BJ (cell line): ENCODE results near the gene ZNF555. TPM values are rescaled to one million over a fixed set of nuclear protein-coding genes. Genes with fewer than 3 reads are reported as not detected.
"Not testable (repeated sequence)": the region's sequence is repeated elsewhere in the genome, so short reads cannot be mapped to it uniquely, and the experiment has no call there.

Experiments used
- CTCF ChIA-PET: fragments of 350-600 bp; formaldehyde crosslinking; extraction: SDS; loops from one replicate; lab custom pipeline; 2021; ENCODE audit warnings: antibody characterized with exemption, inconsistent platforms; lab: Yijun Ruan, JAX
- POLR2A ChIA-PET: fragments of 300-600 bp; sonication (Branson Sonifier 250); formaldehyde crosslinking; extraction: SDS; loops from one replicate; lab custom pipeline; 2021; ENCODE audit warnings: antibody characterized with exemption; lab: Charles Lee
- DNase-seq: peaks from one replicate; pipeline ENCODE4 v3.0.0-alpha.2; 2011; ENCODE audit warnings: low read depth
- H3K27me3 ChIP-seq: 2 replicates; pipeline ENCODE4 v1.6.0; 2011; ENCODE audit warnings: low read length; ENCODE audit not compliant: control insufficient read depth, insufficient read depth
- H3K36me3 ChIP-seq: 2 replicates; pipeline ENCODE4 v1.5.1; 2011; ENCODE audit warnings: low read length; ENCODE audit not compliant: control insufficient read depth, insufficient read depth
- H3K4me3 ChIP-seq: 2 replicates; pipeline ENCODE4 v1.5.1; 2011; ENCODE audit warnings: low read depth, mild to moderate bottlenecking, control low read depth, low read length
- polyA minus RNA-seq: library from RNA; depleted of rRNA, polyadenylated mRNA; stranded (reverse); fragments of >200 nt; gene quantifications from 2 replicates; pipeline ENCODE4 v1.2.3, GENCODE V29; 2011; rRNA and poly(A)+ RNA removed
- polyA plus RNA-seq: library from polyadenylated mRNA; depleted of rRNA; stranded (reverse); fragments of >200 nt; gene quantifications from 2 replicates; pipeline ENCODE4 v1.2.3, GENCODE V29; 2011; rRNA removed
- TF ChIP-seq, protein P1 (sequence below): IDR thresholded peaks from 2 replicates; pipeline ENCODE4 v1.5.1; 2011; ENCODE audit warnings: low read depth, mild to moderate bottlenecking, control low read depth, inconsistent platforms, low read length, moderate library complexity; ENCODE audit not compliant: insufficient read depth

ZNF555 gene
- 3.0 and 5.0 TPM in 2 replicates for polyA plus RNA-seq
- 3.9 and 5.1 TPM in 2 replicates for polyA minus RNA-seq

- DNase-seq = peak; percentile 95
- TF ChIP-seq, protein P1, sequence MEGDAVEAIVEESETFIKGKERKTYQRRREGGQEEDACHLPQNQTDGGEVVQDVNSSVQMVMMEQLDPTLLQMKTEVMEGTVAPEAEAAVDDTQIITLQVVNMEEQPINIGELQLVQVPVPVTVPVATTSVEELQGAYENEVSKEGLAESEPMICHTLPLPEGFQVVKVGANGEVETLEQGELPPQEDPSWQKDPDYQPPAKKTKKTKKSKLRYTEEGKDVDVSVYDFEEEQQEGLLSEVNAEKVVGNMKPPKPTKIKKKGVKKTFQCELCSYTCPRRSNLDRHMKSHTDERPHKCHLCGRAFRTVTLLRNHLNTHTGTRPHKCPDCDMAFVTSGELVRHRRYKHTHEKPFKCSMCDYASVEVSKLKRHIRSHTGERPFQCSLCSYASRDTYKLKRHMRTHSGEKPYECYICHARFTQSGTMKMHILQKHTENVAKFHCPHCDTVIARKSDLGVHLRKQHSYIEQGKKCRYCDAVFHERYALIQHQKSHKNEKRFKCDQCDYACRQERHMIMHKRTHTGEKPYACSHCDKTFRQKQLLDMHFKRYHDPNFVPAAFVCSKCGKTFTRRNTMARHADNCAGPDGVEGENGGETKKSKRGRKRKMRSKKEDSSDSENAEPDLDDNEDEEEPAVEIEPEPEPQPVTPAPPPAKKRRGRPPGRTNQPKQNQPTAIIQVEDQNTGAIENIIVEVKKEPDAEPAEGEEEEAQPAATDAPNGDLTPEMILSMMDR = peak; percentile 56
- peak within 1 kb of the TSS; percentile 93 for H3K4me3 ChIP-seq
- ChIA-PET CTCF (interaction anchor here (0.8 to 1.6 kb wide), 5 partner anchors 10 to 193 kb away, joined by 3 to 5 read pairs (median 3); partner anchors contain the start of gene ZNF554), POLR2A (interaction anchor here (0.5 to 1.0 kb wide), 2 partner anchors 60 to 139 kb away, joined by 3 read pairs; partner anchors contain the start of gene ZNF57)
- H3K36me3 ChIP-seq = no peaks in the 10 kb centered on the region; the same call in 1 of the 2 replicates
- no peaks in the 10 kb centered on the region for H3K27me3 ChIP-seq
Observed at GRCh38 chr19:2840794-2841791, at the start of gene ZNF555. Gene ZNF555, plus strand, starts transcription at chr19:2841475. Its CDS starts 98 bp downstream, at chr19:2841573.

DNA sequence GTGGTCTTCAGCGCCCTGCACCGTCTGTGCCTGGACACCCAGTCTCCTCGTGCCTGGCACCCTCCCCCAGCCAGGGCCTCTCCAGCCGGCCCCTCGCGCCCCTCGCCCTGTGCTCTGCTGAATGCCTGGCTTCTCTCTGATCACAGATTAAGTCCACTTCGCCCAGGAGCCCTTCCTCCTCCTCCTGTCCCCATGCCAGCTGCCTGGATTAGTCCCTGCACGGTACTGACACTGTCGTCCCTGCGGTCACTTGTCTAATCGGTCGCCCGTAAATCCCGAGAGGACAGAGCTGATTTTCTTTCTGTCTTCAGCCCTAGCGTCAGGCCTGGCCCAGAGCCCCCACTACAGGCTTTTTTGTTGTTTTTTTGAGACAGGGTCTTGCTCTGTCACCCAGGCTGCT, 49.4 kb upstream of the ZNF555 start:
- TF ChIP-seq, protein P1 = no peak
- no peaks in the 10 kb centered on the region for H3K27me3 ChIP-seq
- peaks cover 19% of the 10 kb centered on the region for H3K36me3 ChIP-seq
- POLR2A ChIA-PET = no interaction called here
- CTCF ChIA-PET = no interaction called here
- H3K4me3 ChIP-seq = no peak overlapping the region
- no peak for DNase-seq

GRCh38 chr19:2792666-2793065, 48.6 kb upstream of the ZNF555 start:
- H3K36me3 ChIP-seq = peaks cover 20% of the 10 kb centered on the region
- DNase-seq, CTCF ChIA-PET, H3K4me3 ChIP-seq, H3K27me3 ChIP-seq, POLR2A ChIA-PET: not testable (repeated sequence)

DNA sequence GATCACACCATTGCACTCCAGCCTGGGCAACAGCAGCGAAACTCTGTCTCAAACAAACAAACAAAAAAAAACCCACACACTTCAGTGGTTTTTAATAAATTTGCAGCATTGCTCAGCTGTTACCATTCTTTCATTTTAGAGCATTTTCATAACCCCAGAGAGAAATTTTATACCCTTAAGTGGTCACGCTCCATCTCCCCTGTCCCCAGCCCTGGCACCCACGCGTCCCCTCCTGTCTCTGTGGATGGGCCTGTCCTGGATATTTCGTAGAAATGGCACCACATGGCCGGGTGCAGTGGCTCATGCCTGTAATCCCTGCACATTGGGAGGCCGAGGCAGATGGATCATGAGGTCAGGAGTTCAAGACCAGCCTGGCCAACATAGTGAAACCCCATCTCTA, 48.1 kb upstream of the ZNF555 start:
- Histone ChIP-seq H3K36me3 (peaks cover 20% of the 10 kb centered on the region), H3K27me3 (no peaks in the 10 kb centered on the region), H3K4me3 (no peak overlapping the region)
- CTCF ChIA-PET = no interaction called here
- POLR2A ChIA-PET = interaction anchor here (0.6 kb wide), 1 partner anchor 8 kb away, joined by 3 read pairs; the partner anchor contains the start of gene THOP1
- DNase-seq = no peak
- TF ChIP-seq, protein P1 = no peak

DNA sequence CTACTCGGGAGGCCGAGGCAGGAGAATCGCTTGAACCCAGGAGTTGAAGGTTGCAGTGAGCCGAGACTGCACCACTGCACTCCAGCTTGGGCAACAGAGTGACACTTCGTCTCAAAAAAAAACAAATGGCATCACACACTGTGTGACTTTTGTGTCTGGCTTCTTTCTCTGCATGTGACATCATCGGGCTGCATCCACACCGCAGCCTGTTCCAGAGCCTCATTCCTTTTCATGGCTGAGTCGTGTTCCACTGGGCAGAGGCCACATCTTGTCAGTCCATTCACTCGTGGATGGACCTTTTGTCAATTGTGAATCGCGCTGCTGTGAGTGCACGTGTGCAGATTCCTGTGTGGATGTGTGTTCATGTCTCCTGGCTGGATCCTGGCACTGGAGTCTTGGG, 47.7 kb upstream of the ZNF555 start:
- TF ChIP-seq, protein P1 = no peak
- no peak overlapping the region for H3K4me3 ChIP-seq
- POLR2A ChIA-PET = interaction anchor here (0.6 kb wide), 1 partner anchor 8 kb away, joined by 3 read pairs; the partner anchor contains the start of gene THOP1
- H3K36me3 ChIP-seq = peaks cover 23% of the 10 kb centered on the region
- H3K27me3 ChIP-seq = no peaks in the 10 kb centered on the region
- DNase-seq = no peak
- CTCF ChIA-PET = interaction anchor here (1.0 to 1.5 kb wide), 2 partner anchors 31 to 45 kb away, joined by 3 to 4 read pairs; no protein-coding TSS in a partner anchor
